GM19455 (cell line): Measurements from ENCODE around the gene BHMT2.

Experiments
- ATAC-seq: cut with Tn5 transposase; IDR thresholded peaks from one replicate; pipeline ENCODE4 v1.9.1; 2021; ENCODE audit not compliant: unreplicated experiment

BHMT2 gene

GRCh38 chr5:79069488-79070349 is at the start of gene BHMT2, which contains the start of gene DMGDH:
BHMT2 (plus strand) TSS chr5:79069767; CDS start chr5:79069783, 16 bp downstream.
DMGDH (minus strand) TSS chr5:79069674; CDS start chr5:79069620, 54 bp downstream.
- no peak for ATAC-seq

GRCh38 chr5:79020861-79021561 is 48.6 kb upstream of the BHMT2 start:
- ATAC-seq, result no peak

- ATAC-seq, result no peak
These were observed 47.8 kb upstream of the BHMT2 start for GRCh38 chr5:79021753-79022152.

GRCh38 chr5:79022771-79023170 is 46.8 kb upstream of the BHMT2 start:
- ATAC-seq, result no peak

- no peak for ATAC-seq
These were observed 46.2 kb upstream of the BHMT2 start for GRCh38 chr5:79023348-79023747.

- no peak for ATAC-seq
These were observed 45.6 kb upstream of the BHMT2 start for GRCh38 chr5:79023947-79024346.

GRCh38 chr5:79025054-79025472 is 44.5 kb upstream of the BHMT2 start:
- ATAC-seq, result no peak

GRCh38 chr5:79030663-79031484 is 38.7 kb upstream of the BHMT2 start:
- ATAC-seq, result no peak

- no peak for ATAC-seq
These were observed 38.1 kb upstream of the BHMT2 start for GRCh38 chr5:79031485-79031867.

GRCh38 chr5:79032031-79032695 is 37.4 kb upstream of the BHMT2 start:
- no peak for ATAC-seq

- ATAC-seq, result no peak
These were observed 36.8 kb upstream of the BHMT2 start for GRCh38 chr5:79032782-79033181.

- no peak for ATAC-seq
These were observed 34.3 kb upstream of the BHMT2 start for GRCh38 chr5:79035237-79035636.

- ATAC-seq, result no peak
These were observed 32.8 kb upstream of the BHMT2 start for GRCh38 chr5:79036769-79037168.

GRCh38 chr5:79042188-79042587 is 27.4 kb upstream of the BHMT2 start:
- no peak for ATAC-seq

GRCh38 chr5:79047199-79047598 is 22.4 kb upstream of the BHMT2 start:
- no peak for ATAC-seq

GRCh38 chr5:79048437-79048836 is 21.1 kb upstream of the BHMT2 start:
- no peak for ATAC-seq

- no peak for ATAC-seq
These were observed 19.1 kb upstream of the BHMT2 start for GRCh38 chr5:79050498-79050897.

GRCh38 chr5:79053321-79053720 is 16.2 kb upstream of the BHMT2 start:
- ATAC-seq, result no peak

GRCh38 chr5:79055017-79055416 is 14.6 kb upstream of the BHMT2 start:
- no peak for ATAC-seq

GRCh38 chr5:79056847-79057246 is 12.7 kb upstream of the BHMT2 start:
- no peak for ATAC-seq

GRCh38 chr5:79059674-79060073 is 9.9 kb upstream of the BHMT2 start:
- no peak for ATAC-seq
